CD4-positive, alpha-beta T cell treated with Interleukin-1 beta for 1 hour (primary cell): ENCODE results near the gene SOX30.
A peak's percentile ranks its signal among the peaks of the same experiment; 100 is the strongest.

Experiments used
- DNase-seq, 2 donors: peaks; one replicate each; pipeline ENCODE4 v3.0.0-alpha.2; 2020 to 2022

SOX30 gene

DNA sequence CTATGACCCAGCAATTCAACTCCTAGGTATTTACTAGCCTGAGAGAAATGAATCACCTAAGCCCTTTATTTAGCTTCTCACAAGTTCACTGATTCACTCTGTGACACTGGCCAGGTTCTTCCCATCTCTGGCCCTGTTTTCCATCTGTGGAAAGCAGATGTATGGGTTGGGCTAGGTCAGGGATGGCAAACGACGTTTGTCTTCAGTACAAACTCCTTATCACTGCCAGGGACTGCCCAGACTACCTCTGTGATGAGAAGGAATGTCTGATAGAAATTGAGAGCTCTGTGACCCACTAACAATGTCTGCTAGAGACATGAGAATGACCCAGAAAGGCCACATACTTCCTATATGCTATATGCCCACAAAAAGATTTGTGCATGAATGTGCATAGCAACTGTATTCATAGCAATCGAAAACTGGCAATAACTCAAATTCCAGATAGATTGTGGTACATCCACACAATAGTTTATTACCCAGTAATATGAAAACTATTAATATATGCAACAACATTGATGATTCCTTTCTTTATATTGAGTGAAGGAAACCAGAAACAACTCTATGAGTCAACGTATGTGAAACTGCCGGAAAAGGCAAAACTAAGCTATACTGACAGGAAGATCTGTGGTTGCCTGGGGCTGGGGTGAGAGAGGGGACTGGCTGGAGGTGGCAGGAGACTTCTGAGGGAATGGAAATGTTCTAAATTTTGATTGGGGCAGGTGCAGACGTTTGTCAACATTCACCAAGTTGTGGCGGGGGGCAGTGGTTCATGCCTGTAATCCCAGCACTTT is 44.7 kb downstream of the SOX30 start:
- peak; percentile 51 to 61 for DNase-seq

GRCh38 chr5:157606046-157606445 is 46.2 kb downstream of the SOX30 start:
- DNase-seq: no peak

- DNase-seq: peak; percentile 69 to 74
These were observed 48.7 kb downstream of the SOX30 start for GRCh38 chr5:157603333-157604190.

GRCh38 chr5:157602505-157602904 is 49.7 kb downstream of the SOX30 start:
- DNase-seq: peak in 1 of 2 donors; percentile 44

DNA sequence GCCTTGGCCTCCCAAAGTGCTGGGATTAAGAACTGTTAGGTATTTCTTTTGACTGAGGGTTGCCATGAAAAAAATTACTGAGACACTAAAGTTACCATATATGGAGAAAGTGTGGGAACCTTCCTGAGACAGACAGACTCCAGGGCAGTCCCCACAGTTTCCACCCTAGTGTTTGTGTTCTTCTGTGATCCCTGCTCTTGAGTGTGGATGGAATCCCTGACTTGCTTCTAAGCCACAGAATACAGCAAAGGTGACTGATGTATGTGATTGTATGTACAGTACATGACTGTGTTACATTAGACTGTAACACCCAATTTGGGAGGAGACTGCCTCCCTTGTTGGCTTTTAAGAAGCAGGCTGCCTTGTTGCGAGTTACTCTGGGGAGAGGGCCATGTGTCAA is 52.0 kb downstream of the SOX30 start:
- DNase-seq: no peak

GRCh38 chr5:157599565-157599964 is 52.7 kb downstream of the SOX30 start:
- no peak for DNase-seq

DNA sequence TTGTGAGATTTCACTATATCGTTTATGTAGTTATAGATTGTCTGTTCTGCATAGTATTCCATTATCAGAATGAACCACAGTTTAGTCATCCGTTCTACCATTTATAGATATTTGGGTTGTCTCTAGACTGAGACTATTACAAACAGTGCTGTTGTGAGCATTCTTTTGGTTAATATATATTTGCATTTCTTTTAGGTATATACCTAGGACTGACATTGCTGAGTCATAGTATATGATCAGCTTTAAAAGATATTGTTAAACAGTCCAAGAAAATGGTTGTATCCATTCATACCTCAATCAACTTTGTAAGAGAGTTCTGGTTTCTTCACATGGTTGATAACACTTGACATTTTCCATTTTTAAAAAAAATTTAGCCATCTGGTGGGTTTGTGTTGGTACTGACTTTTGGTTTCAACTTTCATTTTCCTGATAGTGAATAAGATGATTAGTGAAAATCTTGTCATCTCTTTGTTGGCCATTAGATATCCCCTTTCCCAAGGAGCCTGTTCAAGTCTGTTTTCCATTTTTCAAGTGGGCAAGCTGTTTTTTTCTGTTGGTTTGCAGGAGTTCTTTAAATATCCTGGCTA is 53.8 kb downstream of the SOX30 start:
- no peak for DNase-seq

DNA sequence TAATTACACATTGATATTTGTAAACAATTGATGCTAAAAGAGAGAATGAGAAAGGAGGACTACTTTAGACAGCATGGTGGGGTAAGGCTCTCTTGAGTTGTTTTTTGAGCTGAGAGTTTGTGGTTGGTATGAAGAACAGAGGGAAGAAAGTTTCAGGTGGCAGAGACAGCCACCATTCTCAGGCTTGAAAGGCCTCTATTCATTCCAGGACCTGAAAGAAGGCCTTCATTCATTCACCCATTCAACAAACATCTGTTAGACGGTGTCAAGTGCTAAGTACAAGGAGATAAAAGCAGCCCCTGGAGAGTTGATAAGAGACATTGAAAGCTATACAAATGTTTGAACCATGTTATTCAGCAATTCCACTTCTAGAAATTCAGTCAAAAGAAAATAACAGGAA is 55.0 kb downstream of the SOX30 start:
- DNase-seq: no peak

- peak in 1 of 2 donors; percentile 55 for DNase-seq
These were observed 55.8 kb downstream of the SOX30 start for GRCh38 chr5:157596487-157596886.

DNA sequence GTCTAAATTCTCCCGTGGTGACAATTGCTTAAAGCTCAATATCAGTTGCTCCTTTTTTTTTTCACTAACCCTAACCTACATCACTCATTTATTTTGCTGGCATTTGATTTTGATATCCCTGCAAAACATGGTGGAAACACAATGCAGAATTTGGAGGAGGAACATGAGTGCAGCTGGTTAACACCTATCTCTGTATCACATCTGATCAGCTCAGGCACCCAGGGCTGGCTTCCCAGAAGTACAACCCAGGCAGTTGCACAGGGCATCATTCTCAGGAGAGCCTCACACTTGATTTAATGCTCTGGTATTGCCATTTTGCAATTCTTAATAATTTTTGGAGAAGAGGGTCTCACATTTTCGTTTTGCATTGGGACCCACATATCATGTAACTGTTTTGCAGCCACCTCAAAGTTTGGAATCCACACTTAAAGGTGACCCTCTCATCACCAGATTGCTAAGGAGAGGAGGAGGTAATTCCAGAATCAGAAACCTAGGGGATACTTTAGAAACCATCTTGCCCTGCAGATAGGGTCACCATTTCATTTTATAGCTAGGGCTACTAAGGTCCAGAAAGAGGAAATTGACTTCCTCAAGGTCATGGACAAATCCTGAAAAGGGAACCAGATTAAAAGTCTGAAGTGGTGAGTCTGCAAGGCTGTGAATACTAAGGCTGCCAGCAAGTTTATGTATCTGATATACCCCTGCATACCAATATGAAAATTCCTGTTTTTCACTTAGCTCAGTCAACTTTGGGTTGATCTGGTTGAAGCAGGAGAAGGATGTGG is 57.4 kb downstream of the SOX30 start:
- DNase-seq: no peak

GRCh38 chr5:157594257-157594656 is 58.0 kb downstream of the SOX30 start:
- DNase-seq: no peak

DNA sequence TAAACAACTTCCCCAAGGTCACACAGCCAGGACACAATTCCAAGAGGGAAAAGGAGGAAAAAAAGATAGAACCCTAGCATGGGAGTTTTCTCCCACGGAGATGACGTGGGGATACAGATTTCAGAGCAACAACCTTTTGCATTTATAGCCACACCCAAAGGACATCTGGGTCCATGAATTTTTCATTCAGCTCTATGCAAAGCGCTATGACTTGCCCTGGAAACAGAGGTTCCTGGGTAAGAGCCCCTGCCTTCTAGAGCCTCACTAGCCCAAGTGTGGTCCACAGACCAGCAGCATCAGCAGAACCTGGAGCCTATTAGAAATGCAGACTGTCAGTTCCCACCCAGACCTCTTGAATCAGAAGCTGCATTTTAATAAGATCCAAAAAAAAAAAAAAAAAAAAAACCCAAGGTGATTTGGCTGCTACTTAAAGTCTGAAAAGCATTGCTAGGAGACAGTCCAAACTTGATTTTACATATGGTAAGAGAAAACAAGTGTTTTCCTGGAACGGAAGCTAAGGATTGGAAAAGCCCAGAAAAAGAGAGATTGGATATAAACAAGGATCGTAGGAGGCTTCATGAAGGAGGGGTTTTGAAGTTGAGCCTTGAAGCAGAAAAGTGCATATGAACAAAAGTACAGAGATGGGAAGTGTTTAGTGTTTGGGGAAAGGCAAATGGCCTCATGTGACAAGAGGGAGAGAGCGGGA is 59.0 kb downstream of the SOX30 start:
- no peak for DNase-seq

DNA sequence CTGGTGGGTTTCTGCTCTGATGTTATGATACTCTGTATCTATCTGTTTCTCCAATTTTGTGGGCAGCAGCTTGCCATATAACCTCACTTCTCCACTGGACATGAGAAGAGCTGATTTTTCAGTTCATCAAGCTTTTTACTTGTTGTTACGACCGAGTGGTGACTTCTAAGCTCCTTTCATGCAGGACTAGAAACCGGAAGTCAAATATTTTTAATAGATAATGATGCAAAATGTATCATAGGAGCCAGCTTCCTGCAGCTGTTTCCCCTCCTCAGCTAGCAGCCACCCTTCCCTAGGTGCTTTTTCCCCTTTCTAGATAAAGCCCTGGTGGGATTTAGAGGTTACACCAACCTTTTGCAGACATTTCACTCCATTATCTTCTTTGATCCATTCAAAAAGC is 59.6 kb downstream of the SOX30 start:
- peak in 1 of 2 donors; percentile 32 for DNase-seq

DNA sequence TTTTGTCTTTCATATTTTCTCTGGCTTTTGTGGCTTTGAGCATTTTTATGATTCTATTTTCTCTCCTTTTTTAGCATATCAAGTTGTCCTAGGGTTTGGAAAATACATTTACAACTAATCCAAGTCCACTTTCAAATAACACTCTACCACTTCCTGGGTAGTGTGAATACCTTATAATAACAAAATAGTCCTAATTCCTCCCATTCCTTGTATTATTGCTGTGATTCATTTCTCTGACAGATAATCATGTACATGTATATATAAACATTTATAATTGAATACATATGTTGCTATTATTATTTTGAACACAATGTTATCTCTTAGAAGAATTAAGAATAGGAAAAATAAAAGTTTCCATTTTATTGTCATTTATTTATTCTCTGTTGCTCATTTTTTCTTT is 61.8 kb downstream of the SOX30 start:
- DNase-seq: no peak

DNA sequence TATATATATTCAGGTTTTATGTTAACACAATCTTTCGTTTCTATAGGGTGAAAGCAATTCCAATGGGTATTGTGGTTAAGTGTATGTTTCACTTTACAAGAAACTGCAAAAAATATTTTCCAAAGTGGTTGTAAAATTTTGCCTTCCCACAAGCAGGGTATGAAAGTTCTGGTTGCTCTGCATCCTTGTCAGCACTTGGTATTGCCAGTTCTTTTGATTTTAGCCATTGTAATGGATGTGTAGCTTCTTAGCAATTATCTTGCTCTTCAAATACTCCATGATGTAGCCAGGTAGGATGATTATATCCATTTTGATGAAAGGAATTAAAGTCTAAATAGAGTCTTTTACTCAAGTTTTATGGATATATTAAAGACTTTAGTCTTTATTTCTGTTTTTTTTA is 67.6 kb downstream of the SOX30 start:
- no peak for DNase-seq

DNA sequence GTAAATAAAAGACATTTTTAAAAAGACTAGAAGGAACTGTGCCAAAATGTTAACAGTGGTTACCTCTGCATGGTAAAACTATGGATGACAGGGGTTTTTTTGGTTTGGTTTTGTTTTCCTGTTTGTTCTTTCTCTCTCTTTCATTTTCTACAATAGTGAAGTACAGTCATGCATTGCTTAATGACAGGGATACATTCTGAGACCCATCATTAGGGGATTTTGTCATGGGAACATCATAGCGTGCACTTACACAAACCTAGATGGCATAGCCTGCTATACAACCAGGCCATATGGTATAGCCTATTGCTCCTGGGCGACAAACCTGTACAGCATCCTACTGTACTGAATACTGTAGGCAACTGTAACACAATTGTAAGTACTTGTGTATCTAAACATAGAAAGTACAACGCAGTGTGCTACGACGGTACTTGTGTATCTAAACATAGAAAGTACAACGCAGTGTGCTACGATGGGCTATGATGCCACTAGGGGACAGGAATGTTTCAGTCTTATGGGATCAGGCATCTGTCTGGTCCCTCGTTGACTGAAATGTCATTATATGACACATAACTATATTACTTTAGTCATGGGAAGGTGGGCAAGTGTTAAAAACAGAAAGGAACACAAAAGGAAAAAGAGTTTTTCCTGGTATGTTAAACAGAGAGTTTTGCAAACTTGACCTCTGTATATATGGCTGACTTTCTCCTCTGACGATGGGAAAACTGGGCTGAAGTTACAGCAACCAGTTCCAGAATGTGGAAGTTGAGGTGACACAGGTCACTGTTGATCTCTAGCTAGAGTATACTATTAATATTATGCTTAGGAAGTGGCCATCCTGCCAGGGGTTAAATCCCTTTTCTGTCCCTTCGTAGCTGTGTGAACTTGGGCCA is 69.3 kb downstream of the SOX30 start:
- DNase-seq: no peak

DNA sequence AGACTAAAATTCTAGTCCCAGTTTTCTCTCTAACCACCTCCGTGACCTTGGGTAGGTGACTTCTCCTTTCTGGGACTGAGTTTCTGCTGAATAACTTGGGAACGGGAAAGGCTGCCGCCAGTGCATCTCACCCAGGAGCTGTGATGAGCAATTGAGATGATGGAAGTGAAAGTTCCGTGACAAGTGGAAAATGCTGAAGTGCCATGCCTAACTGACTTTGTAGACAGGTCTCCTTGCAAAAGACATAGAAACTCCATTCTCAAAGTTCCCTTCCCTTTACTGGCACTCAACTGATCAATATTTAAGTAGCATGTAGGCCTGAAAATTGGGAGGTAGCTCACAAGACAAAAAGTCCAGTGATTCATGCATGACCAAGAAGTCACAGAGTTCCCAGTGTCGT is 70.3 kb downstream of the SOX30 start:
- peak in 1 of 2 donors; percentile 33 for DNase-seq

GRCh38 chr5:157578079-157578780 is 74.0 kb downstream of the SOX30 start:
- DNase-seq: no peak

DNA sequence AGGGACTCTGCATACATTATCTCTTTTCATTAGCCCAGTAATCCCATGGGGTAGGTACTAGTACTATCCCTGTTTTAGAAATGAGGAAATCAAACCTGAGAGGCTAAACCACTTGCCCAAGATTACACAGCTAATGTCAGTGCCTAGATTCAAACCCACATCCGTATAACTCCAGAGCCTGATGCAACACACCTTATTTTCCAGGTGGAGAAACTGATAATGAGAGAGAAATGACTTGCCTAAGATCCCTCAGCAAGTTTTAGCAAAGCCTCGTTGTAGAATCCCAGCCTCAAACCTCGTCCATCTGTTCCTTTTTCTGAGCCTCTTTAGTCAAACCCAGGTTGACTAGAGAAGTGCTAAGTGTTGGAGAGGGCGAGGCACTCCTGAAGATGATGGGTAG is 75.6 kb downstream of the SOX30 start:
- DNase-seq: no peak
